ENCODE measurements around the gene KIF13A. TPM values are rescaled to one million over a fixed set of nuclear protein-coding genes. Genes with fewer than 3 reads are reported as not detected.

Gene KIF13A
- total RNA-seq, 4 donors from 2014 or later, result 32.1 to 58.2 (median 56.5) TPM

DNA sequence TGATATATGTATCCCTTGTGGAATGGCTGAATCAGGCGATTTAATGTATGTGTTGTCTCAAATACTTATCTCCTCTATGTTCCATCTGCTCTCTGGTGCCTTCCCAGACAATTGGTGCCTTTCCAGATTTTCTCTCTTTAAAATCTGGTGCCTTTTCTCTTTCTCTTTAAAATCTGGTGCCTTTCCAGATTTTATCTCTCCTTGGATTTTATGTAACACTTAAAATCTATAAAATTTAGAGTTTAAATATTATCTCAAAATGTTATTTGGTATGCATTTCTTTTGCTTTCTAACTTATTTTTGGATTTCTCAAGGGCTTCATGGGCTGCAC, 116.3 kb downstream of the KIF13A start:
- TF ChIP-seq, protein P1, sequence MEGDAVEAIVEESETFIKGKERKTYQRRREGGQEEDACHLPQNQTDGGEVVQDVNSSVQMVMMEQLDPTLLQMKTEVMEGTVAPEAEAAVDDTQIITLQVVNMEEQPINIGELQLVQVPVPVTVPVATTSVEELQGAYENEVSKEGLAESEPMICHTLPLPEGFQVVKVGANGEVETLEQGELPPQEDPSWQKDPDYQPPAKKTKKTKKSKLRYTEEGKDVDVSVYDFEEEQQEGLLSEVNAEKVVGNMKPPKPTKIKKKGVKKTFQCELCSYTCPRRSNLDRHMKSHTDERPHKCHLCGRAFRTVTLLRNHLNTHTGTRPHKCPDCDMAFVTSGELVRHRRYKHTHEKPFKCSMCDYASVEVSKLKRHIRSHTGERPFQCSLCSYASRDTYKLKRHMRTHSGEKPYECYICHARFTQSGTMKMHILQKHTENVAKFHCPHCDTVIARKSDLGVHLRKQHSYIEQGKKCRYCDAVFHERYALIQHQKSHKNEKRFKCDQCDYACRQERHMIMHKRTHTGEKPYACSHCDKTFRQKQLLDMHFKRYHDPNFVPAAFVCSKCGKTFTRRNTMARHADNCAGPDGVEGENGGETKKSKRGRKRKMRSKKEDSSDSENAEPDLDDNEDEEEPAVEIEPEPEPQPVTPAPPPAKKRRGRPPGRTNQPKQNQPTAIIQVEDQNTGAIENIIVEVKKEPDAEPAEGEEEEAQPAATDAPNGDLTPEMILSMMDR (IDR thresholded peaks at IDR 0.05; ENCODE audit: low read depth), result no peak

DNA sequence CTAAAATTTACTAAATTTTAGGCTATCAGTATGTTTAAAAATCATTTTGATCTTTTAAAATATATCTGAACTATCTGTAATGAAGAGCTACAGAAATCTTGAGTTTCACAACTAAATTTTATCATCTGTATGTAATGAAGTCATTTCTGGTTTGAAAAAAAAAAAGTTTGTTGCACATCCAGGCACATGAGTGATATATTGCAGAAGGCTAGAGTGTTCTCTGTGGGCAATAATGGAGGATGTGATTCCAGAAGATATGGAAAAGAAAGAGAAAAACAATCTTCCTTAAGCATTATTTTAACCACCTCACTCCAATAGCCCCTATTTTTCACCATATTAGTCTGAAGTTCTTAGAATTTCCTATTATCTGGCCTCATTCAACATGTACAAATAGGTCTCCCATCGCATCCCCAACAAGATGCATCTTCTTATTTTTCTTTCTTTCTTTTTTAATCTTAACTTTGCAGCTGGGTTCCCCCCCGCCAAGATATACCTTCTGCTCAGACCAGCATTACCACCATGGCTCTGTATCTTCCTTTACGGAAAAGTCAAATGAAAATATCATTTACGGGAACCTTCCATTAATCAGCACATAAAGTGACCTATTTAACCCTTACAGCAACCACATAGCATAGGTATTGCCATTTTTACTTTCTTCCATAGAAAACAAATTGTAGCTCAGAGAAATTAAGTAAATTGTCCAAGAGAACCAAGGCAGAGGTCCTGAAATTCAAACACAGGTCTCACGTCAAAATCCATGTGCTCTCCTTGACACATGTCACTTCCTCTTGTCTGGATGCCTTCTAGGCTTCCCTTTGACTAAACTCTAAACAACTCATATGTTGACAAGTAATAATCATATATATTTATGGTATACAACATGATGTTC, 116.9 kb downstream of the KIF13A start:
- TF ChIP-seq, protein P1 (IDR thresholded peaks at IDR 0.05; ENCODE audit: low read depth), result no peak

DNA sequence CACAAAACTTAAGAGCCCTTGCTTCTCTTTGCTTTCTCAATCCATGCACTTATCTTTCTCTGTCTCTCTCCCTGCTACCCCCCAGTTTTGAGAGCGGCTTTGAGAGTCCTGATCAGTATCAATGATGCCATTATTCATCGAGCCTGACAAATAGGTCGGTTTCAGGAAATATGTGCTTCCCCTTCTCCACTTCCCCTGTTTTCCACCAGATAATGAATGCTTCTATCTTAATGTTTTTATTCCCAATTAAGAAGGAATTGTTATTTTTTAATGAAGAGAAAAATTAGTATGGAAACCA, 117.7 kb downstream of the KIF13A start:
- TF ChIP-seq, protein P1 (IDR thresholded peaks at IDR 0.05; ENCODE audit: low read depth), result no peak

DNA sequence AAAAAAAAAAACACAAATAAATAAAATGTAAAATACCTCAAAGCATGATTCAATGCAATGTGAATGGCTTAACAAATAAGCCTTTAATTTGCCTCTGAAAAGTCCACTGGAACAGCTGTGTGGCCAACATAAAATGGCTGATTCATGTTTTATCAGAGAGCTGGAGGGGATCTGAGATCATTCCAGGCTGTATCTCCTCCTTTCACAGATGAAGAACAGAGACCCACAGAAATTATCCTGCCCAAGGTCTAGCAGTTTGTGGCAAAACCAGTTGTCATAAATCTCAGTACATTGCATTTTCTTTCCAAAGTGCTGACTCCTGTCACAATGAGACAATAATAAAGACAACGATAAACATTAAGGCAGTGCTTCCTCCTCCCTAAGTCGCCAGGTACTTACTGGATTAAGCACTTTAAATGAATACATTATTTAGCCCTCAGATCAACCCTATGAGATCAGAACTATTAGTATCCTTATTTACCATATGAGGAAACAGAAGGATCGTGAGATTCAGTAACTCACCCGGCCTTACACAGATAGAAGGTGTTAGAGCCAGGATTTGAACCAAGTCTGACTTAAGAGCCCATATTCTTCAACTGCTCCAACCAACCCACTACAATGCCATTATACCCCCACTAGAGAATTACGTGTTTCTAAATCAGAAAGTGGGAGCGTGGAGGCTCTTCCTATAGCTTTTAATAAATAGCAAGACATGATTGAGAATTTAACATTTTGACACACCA, 118.3 kb downstream of the KIF13A start:
- TF ChIP-seq, protein P1 (IDR thresholded peaks at IDR 0.05; ENCODE audit: low read depth), result no peak

DNA sequence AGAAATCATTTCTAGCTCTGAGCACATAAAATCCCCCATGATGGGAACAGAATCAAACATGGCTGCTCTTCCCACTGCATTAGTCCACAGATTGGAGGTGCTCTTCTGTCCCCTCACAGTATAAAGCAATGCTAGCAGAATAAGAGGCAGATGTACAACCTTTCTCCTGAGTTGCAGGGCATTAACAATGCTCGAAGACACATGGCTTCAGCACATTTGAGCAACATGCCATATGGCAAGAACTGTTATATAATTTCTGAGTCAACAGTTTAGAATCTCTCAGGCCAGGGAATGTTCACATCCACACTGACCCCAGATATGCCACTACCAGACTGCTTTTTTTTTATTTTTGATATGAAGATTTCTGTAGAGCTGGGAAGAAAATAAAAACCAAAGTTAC, 119.6 kb downstream of the KIF13A start:
- TF ChIP-seq, protein P1 (IDR thresholded peaks at IDR 0.05; ENCODE audit: low read depth), result no peak

DNA sequence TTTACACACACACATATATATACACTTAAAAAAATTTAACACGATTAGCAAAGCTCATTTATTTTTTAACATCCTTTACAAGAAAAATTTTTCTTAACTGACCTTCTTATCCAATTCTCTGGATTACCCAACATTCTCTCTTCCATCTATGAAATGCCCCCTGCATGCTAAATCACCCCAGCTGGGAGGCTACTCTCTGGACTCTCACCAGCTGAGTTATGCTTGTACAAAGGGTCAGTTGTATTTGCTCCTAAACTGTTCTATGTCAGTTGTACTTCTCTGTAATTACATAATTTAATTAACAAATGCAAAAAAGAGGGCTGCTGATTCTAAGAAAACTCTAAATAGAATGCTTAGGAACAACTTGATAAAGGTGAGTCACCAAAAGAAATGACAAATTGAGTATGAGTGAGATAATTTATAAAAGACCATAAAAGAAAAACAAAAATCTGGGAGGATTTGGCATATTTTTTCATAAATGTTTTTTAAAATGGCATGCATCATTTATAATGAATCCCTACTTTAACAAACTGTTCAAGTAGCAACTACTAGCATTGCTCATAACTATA, 120.5 kb downstream of the KIF13A start:
- TF ChIP-seq, protein P1 (IDR thresholded peaks at IDR 0.05; ENCODE audit: low read depth), result no peak

Data from subcutaneous adipose tissue (tissue), 4 donors.